ENCODE results near the gene DBX1.
"Not testable (repeated sequence)": the region's sequence is repeated elsewhere in the genome, so short reads cannot be mapped to it uniquely, and the experiment has no call there.

Gene DBX1, protein sequence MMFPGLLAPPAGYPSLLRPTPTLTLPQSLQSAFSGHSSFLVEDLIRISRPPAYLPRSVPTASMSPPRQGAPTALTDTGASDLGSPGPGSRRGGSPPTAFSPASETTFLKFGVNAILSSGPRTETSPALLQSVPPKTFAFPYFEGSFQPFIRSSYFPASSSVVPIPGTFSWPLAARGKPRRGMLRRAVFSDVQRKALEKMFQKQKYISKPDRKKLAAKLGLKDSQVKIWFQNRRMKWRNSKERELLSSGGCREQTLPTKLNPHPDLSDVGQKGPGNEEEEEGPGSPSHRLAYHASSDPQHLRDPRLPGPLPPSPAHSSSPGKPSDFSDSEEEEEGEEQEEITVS

GRCh38 chr11:20160425-20161229, at the start of gene DBX1:
TSS of gene DBX1 (minus strand) at chr11:20160475. CDS start at chr11:20160324, 151 bp downstream.
- DNase-seq: no peak

- DNase-seq: no peak
These were observed 48.4 kb upstream of the DBX1 start for GRCh38 chr11:20208622-20209111.

DNA sequence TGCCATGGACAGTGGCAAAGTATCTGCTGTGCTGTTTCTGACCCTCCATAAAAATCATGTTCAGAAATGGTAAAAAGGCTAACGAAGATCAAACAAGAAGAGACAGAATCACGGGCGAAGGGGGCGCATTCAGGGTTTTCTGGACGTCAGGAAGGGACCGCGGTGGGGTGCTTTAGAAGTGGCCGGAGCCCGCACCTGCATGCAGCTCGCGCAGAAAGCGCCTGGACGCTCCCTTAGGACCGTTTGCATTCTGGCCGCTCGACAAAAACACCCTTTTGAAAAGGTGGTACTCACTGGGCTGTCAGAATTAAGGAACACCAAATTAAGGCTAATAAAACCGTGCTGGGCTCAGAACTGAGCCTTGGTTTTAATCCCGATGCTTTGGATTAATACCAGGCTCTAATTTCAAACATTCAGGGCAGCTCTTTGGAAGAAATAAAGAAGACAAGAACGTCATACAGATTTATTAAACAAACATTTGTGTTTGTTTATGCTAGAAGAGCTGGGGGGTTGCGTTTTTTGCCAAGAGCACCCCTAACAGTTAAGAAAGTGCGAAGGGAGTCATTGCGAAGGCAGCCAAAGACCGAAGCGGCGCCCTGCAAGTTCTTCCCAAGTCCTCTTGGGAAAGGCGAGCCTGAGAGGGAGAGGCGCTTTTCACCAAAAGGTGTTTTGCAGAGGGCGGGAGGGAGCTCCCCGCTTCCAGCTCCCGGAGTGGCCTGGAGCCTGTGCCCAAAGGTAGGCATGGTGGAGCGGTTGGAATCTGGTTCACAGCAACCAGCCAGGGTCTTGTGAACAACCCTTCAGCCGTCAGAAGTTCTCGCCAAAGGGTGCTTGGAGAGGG, 47.7 kb upstream of the DBX1 start:
- DNase-seq: no peak

- no peak for DNase-seq
These were observed 45.5 kb upstream of the DBX1 start for GRCh38 chr11:20205807-20206206.

DNA sequence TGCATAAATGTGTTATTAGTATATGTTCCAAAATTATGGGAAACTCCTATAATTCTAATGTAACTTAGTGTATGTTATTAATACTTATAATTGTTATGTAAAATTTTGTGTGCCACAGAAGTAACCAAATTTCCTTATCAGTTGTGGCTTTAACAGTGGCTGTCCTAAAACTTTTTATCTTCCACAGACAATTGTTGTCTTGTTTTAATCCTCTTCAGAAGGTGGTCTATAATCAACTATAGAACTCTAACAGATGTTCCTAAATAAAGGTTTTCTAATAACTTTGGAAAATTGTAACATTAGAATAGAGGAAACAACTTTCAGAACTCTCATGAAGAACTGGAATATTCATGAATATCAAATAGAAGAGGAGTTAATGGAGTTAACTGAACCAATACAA, 44.4 kb upstream of the DBX1 start:
- no peak for DNase-seq

GRCh38 chr11:20203831-20204230, 43.6 kb upstream of the DBX1 start:
- no peak for DNase-seq

DNA sequence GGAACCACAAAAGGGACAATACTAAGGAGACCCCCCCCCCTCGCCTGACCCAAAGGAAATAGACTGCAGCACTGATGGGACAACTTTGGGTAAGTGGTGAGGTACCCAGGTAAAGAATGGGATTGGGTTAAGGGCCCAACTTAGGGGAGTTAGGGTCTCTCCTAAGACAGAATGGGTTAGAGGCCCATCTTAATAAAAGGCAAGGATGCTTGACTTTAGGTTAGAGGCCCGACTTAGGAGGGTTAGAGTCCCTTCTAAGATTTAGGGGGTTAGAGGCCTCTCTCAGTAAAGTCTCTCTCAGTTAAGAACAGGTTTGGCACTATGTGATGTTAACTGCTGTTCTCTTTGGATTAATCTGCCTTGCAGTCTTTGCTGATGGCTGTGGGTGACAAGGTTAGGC, 41.0 kb upstream of the DBX1 start:
- DNase-seq: no peak

DNA sequence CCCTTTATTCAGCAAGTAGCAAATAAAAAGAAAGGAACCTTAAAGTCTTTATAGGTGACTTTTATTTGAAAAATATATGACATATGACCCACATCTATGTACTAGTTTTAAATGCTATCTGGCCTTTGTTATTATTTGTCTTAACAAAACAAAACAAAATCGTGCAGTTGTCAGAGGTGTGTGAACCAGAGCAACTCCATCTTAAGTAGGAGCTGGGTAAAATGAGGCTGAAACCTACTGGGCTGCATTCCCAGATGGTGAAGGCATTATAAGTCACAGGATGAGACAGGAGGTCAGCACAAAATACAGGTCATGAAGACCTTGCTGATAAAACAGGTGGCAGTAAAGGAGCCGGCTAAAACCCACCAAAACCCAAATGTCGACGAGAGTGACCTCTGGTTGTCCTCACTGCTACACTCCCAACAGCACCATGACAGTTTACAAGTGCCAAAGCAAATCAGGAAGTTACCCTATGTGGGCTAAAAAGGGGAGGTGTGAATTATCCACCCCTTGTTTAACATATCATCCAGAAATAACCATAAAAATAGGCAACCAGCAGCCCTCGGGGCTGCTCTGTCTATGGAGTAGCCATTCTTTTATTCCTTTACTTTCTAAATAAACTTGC, 40.2 kb upstream of the DBX1 start:
- DNase-seq: not testable (repeated sequence)

DNA sequence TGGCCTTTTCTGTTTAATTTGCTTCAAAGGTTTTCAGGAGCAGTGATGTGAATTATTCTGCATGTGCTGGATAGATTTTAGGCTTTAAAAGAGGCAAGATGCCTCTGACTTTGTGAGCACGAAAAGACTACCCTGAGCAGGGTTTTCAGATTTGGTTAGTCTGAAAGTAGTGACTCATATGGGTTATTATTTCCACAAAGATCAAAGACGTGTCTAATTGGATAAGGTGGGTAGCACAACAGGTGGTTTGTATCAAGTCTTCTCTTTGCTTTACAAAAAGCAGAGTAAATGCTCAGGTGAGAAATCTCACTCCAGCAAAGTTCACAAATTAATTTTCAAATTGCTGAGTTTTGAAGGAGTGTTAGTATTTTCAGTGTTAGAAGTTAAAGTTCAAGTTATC, 37.6 kb upstream of the DBX1 start:
- no peak for DNase-seq

- no peak for DNase-seq
These were observed 34.2 kb upstream of the DBX1 start for GRCh38 chr11:20194470-20194869.

DNA sequence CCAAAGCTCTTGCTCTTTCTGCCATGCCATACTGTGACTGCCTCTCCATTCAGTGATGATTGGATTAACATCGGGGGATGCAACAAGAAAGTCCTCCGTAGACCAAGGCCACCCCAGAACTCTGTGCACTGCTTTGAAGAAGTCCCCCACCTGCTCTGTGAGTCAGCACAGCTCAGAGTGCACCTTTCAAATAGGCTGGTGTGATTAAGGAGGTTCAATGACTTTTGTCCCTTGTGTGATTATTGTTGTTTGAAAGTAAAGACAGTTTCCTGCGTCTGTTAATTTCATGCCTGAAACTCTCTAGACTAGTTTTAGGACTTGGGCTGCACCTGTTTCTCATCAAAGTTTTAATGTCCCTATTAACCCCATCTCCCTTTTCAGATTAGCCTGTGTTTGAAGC, 33.0 kb upstream of the DBX1 start:
- no peak for DNase-seq

GRCh38 chr11:20192641-20193040, 32.4 kb upstream of the DBX1 start:
- DNase-seq: no peak

- DNase-seq: no peak
These were observed 31.9 kb upstream of the DBX1 start for GRCh38 chr11:20192151-20192550.

DNA sequence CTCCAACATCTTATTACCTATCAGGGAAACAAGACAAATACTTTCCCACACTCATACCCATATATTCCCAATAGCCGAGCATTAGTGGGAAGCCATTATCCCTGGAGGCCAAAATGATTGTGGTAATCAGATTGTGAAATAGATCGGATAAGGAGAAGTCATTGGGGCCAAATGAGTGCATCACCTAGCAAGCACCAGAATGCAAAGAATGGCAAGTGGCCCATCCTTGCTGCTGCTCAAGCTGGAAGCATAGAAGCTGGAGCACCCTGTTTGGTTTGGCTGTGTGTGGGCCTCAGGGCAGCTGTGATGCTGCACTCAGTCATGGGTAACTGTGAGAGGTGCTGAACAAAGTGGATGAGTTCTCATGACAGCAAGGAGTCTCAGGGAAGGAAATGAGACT, 18.7 kb upstream of the DBX1 start:
- no peak for DNase-seq

DNA sequence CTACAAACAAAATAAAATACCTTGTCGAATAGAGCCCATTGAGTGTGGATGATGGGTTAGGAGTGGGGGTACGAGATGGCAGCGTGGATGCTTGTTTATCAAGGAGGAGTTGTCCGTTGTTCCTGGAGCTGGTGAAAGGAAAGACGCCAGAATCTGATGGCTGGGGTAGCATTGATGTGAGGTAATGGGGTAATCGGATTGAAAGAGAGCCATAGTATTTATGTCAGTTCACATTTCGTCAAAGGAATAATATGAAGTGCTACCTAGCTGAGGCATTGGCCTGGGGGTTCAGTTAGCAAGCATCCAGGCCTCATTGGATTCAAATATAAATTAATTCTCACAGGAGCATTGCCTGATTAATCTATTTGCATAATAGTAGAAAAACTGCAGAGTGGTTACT, 16.9 kb upstream of the DBX1 start:
- no peak for DNase-seq

DNA sequence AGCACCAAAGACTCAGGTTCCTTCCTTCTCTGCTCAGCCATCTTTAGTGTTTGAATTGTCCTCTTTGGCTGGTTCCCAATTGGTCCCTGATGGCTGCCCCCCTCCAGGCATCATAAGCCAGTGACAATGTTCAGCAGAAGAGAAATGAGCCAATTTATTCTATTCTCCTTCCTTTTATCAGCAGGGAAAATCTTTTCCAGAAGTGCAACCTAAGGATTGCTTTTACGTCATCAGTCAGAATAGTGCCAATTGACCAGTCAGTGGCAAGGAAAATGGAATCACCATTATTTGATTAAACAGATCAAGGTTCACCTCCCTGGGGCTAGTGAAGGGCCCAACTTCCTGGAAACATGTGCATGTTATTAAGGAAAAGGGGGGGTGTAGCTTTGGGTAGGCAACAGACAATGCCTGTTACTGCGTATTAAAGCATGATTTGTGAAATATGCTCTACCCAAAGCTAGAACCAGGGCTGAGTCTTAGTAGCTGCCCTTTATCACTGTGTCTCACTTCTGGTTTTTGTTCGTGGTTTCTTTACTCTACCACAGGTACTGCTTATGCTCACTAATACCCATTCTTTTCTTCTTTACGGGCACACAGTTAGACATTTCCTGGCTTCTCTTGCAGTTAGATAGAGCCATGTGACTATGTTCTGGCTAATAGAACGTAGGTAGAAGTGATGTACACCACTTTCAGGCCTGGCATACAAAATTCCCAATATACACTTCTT, 12.6 kb upstream of the DBX1 start:
- DNase-seq: no peak

- no peak for DNase-seq
These were observed 3.7 kb upstream of the DBX1 start for GRCh38 chr11:20163783-20164481.

- no peak for DNase-seq
These were observed 2.8 kb upstream of the DBX1 start for GRCh38 chr11:20162824-20163782.

DNA sequence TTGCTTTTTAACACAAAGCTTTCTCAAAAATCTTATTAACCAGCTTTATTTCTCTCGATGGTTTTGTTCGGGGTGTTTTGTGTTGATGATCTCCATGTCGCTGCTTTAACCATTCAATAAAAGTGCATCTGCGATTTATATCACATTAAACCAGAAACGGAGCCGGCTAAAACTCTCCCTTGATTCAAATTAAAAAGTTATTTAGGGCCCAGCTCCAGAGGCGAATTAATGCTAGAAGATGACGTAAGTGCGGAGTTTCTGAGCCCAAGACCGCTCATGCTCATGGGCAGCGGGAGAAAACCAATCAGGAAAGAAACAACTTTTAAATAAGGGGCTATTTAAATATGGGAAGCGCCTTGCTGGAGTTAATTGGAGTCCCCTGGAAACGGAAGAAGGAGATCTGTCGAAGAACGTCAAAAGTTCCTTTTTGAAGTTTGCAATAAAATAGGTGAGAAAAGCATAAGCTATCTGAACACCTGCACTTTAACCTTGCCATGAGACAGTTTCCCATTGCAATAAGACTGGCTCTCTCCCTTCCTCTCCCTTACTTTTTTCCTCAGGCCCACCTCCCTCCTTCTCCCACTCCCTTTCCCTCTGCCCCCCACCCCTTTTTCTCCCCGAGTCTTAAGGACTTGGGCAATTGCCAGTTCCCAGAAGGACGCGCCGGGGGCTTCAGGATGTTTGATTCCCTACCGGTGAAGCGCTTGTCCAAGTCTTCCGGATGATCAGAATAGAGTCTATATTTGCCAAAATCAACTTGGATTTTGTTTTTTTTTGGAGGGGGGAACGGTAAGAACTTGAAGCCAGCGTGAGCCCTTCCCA, 1.9 kb upstream of the DBX1 start:
- DNase-seq: no peak
